Measurements from ENCODE around the gene ANXA11.
"Not testable (repeated sequence)": the region's sequence is repeated elsewhere in the genome, so short reads cannot be mapped to it uniquely, and the experiment has no call there.

GRCh38 chr10:80234331-80235235 lies 29.2 kb upstream of the ANXA11 start:
- not testable (repeated sequence) for TF ChIP-seq CTCF (IDR thresholded peaks at IDR 0.05); SIN3A (IDR thresholded peaks at IDR 0.05; ENCODE audit: borderline replicate concordance, insufficient read depth, low read depth, low read length); TCF7L2 (IDR thresholded peaks at IDR 0.05; ENCODE audit: low read depth, low read length); POLR2AphosphoS5 (IDR thresholded peaks at IDR 0.05; ENCODE audit: low read depth, low read length); REST (IDR thresholded peaks at IDR 0.05; ENCODE audit: insufficient read depth in 1 of 2, low read depth in 2 of 2, low read length in 1 of 2)
